K562 (cell line): ENCODE data around the gene IFT172. TPM values are rescaled to one million over a fixed set of nuclear protein-coding genes. Genes with fewer than 3 reads are reported as not detected.

ENCODE experiments used
- CCNT2 ChIP-seq: IDR thresholded peaks from 2 replicates; pipeline ENCODE4 v1.6.1; 2011; ENCODE audit warnings: borderline replicate concordance, low read depth, mild to moderate bottlenecking, moderate library complexity, mixed read lengths, low read length; ENCODE audit not compliant: insufficient read length; ENCODE audit errors: extremely low read depth
- CHD2 ChIP-seq: IDR thresholded peaks from 2 replicates; pipeline ENCODE4 v1.6.1; 2011; ENCODE audit warnings: low read depth, low read length
- CREB1 ChIP-seq, 2 experiments: sonication (generic) in 1 of 2; formaldehyde crosslinking in 1 of 2; IDR thresholded peaks; 2 replicates each; pipeline versions ENCODE4 v1.6.1 to v1.8.0; 2012 to 2022; ENCODE audit warnings: inconsistent platforms in 1 of 2, mild to moderate bottlenecking in 1 of 2, missing genetic modification reagents in 1 of 2, moderate library complexity in 1 of 2
- KDM1A ChIP-seq, 2 experiments: fragments of 450-650 bp; IDR thresholded peaks; 2 replicates each; pipeline ENCODE4 v1.6.1; 2016; ENCODE audit warnings: mild to moderate bottlenecking in 2 of 2
- NR2C1 ChIP-seq, 2 experiments: fragments of 450-650 bp; IDR thresholded peaks; 2 replicates each; pipeline ENCODE4 v1.6.1; 2017; ENCODE audit warnings: mild to moderate bottlenecking in 2 of 2, antibody characterized with exemption in 1 of 2, inconsistent platforms in 1 of 2, missing compliant biosample characterization in 1 of 2, missing genetic modification characterization in 1 of 2
- TAF7 ChIP-seq: fragments of 450-650 bp; IDR thresholded peaks from 2 replicates; pipeline ENCODE4 v1.6.1; 2016; ENCODE audit warnings: missing genetic modification characterization, missing compliant biosample characterization
- ZC3H11A ChIP-seq: IDR thresholded peaks from 2 replicates; pipeline ENCODE4 v1.6.1; 2012; ENCODE audit warnings: low read depth, low read length, improper control_type of control experiment
- ZFX ChIP-seq: sonication (generic); formaldehyde crosslinking; IDR thresholded peaks from 2 replicates; pipeline ENCODE4 v1.8.0; 2022; ENCODE audit warnings: mild to moderate bottlenecking, missing genetic modification reagents, moderate library complexity
- polyA plus RNA-seq, 8 experiments: library from polyadenylated mRNA; depleted of rRNA in 4 of 8; stranded (reverse) in 5 of 8; unstranded in 3 of 8; fragments of >200 nt; fragmentation: Nextera tagmentation in 2 of 8; fragmentation: Illumina TruSeq in 1 of 8; extraction: Ambion mirVana in 2 of 8; extraction: Trizol in 1 of 8; gene quantifications; 2 replicates each; pipeline versions ENCODE4 v1.2.1 to v1.2.3, GENCODE V29; 2011 to 2014; ENCODE audit warnings: inconsistent platforms in 1 of 8, missing spikeins in 1 of 8
- total RNA-seq, 7 experiments: library from RNA; depleted of rRNA in 6 of 7; stranded (reverse); fragments of >200 nt in 6 of 7; fragmentation: Illumina TruSeq in 2 of 7; extraction: Trizol in 2 of 7; gene quantifications; 2 replicates each; pipeline versions ENCODE4 v1.2.1 to v1.2.3, GENCODE V29; 2011 to 2021; ENCODE audit warnings: low replicate concordance in 1 of 7
- TF ChIP-seq, protein P1 (sequence below): fragments of 250-450 bp; sonication (Bioruptor Pico); IDR thresholded peaks from 2 replicates; pipeline ENCODE4 v1.5.0; 2022; ENCODE audit warnings: mild to moderate bottlenecking
- TF ChIP-seq, protein P2 (sequence below): IDR thresholded peaks from 2 replicates; pipeline ENCODE4 v1.6.1; 2012; ENCODE audit warnings: low read depth, low read length, improper control_type of control experiment, borderline replicate concordance
- TF ChIP-seq, protein P3 (sequence below), 2 experiments: fragments of 450-650 bp; formaldehyde crosslinking in 1 of 2; IDR thresholded peaks; 2 replicates each; pipeline versions ENCODE4 v1.4.0 to v1.6.1; 2014 to 2020; ENCODE audit warnings: mild to moderate bottlenecking in 2 of 2, borderline replicate concordance in 1 of 2, low read depth in 1 of 2
- TF ChIP-seq, protein P4 (sequence below): sonication (generic); IDR thresholded peaks from 2 replicates; pipeline ENCODE4 v1.6.1; 2016

Gene IFT172
- total and polyA plus RNA-seq, 9 of the 15 experiments (the other 6 are each of a cell fraction or from before 2014, with no cell fraction given) = 5.6 to 19.1 (median 13.5) TPM

DNA sequence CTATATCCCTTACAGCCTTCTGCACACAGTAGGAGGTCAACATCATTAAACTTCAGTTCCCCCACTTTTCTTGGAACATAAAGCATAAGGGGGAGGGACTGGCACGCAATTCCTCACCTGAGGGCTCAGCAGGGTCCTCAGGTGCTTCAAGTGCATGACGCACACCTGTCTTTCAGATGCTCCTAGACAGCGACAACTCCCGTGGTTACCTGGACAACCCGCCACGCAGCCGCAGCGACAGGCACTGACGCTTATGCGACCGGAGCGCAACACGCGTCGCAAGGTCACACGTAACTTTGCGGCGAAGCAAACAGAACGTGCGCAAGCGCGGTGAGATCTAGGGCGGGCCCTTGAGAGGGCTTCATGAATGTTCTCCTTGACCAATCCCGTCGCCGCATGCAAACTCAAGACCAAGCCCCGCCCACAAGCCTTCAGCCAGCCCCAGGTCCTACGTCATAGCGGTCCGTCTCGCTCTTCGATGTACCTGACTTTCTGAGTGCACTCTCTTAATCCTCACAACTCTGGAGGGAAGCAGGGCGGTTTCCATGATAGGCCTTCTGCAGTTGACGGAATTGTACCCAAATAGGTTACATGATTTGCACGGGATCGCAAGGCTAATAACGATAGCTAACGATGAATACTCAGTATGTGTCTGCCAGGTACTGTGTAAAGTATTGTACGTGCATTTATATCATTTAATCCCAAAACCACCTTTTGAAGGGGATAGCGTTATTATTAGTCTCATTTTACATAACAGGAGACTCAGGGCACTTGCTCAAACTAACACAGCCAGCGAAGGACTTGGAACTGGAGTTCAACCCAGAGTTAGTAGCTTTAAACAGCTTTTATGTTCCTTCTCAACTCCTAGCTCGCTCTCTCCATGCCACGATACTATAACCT is at the start of gene IFT172 (continued):
- TF ChIP-seq, protein P1, sequence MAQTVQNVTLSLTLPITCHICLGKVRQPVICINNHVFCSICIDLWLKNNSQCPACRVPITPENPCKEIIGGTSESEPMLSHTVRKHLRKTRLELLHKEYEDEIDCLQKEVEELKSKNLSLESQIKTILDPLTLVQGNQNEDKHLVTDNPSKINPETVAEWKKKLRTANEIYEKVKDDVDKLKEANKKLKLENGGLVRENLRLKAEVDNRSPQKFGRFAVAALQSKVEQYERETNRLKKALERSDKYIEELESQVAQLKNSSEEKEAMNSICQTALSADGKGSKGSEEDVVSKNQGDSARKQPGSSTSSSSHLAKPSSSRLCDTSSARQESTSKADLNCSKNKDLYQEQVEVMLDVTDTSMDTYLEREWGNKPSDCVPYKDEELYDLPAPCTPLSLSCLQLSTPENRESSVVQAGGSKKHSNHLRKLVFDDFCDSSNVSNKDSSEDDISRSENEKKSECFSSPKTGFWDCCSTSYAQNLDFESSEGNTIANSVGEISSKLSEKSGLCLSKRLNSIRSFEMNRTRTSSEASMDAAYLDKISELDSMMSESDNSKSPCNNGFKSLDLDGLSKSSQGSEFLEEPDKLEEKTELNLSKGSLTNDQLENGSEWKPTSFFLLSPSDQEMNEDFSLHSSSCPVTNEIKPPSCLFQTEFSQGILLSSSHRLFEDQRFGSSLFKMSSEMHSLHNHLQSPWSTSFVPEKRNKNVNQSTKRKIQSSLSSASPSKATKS = no peak
- TF ChIP-seq, protein P2, sequence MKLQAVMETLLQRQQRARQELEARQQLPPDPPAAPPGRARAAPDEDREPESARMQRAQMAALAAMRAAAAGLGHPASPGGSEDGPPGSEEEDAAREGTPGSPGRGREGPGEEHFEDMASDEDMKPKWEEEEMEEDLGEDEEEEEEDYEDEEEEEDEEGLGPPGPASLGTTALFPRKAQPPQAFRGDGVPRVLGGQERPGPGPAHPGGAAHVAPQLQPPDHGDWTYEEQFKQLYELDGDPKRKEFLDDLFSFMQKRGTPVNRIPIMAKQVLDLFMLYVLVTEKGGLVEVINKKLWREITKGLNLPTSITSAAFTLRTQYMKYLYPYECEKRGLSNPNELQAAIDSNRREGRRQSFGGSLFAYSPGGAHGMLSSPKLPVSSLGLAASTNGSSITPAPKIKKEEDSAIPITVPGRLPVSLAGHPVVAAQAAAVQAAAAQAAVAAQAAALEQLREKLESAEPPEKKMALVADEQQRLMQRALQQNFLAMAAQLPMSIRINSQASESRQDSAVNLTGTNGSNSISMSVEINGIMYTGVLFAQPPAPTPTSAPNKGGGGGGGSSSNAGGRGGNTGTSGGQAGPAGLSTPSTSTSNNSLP = no peak; the same call in 1 of the 2 replicates
- TF ChIP-seq NR2C1 (IDR thresholded peaks at IDR 0.05) = peak; percentile 72
- peak; percentile 80 for TF ChIP-seq NR2C1 (tag; IDR thresholded peaks at IDR 0.05)
- TF ChIP-seq CCNT2 = peak; percentile 20
- peak; percentile 77 for TF ChIP-seq ZFX (CRISPR knock-in tag)
- peak; percentile 36; the same call in 1 of the 2 replicates for TF ChIP-seq TAF7 (tag)
- TF ChIP-seq KDM1A (IDR thresholded peaks at IDR 0.05) = no peak
- peak; percentile 77 for TF ChIP-seq CHD2
- TF ChIP-seq, protein P3, sequence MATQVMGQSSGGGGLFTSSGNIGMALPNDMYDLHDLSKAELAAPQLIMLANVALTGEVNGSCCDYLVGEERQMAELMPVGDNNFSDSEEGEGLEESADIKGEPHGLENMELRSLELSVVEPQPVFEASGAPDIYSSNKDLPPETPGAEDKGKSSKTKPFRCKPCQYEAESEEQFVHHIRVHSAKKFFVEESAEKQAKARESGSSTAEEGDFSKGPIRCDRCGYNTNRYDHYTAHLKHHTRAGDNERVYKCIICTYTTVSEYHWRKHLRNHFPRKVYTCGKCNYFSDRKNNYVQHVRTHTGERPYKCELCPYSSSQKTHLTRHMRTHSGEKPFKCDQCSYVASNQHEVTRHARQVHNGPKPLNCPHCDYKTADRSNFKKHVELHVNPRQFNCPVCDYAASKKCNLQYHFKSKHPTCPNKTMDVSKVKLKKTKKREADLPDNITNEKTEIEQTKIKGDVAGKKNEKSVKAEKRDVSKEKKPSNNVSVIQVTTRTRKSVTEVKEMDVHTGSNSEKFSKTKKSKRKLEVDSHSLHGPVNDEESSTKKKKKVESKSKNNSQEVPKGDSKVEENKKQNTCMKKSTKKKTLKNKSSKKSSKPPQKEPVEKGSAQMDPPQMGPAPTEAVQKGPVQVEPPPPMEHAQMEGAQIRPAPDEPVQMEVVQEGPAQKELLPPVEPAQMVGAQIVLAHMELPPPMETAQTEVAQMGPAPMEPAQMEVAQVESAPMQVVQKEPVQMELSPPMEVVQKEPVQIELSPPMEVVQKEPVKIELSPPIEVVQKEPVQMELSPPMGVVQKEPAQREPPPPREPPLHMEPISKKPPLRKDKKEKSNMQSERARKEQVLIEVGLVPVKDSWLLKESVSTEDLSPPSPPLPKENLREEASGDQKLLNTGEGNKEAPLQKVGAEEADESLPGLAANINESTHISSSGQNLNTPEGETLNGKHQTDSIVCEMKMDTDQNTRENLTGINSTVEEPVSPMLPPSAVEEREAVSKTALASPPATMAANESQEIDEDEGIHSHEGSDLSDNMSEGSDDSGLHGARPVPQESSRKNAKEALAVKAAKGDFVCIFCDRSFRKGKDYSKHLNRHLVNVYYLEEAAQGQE (IDR thresholded peaks at IDR 0.05; ENCODE audit: borderline replicate concordance) = no peak
- TF ChIP-seq, protein P3 (CRISPR knock-in tag; IDR thresholded peaks at IDR 0.05; ENCODE audit: low read depth) = no peak
- TF ChIP-seq CREB1 (IDR thresholded peaks at IDR 0.05) = peak; percentile 99
- peak; percentile 99 for TF ChIP-seq CREB1 (CRISPR knock-in tag; IDR thresholded peaks at IDR 0.05)
- TF ChIP-seq ZC3H11A = no peak
- TF ChIP-seq, protein P4, sequence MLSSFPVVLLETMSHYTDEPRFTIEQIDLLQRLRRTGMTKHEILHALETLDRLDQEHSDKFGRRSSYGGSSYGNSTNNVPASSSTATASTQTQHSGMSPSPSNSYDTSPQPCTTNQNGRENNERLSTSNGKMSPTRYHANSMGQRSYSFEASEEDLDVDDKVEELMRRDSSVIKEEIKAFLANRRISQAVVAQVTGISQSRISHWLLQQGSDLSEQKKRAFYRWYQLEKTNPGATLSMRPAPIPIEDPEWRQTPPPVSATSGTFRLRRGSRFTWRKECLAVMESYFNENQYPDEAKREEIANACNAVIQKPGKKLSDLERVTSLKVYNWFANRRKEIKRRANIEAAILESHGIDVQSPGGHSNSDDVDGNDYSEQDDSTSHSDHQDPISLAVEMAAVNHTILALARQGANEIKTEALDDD = no peak; the same call in 1 of the 2 replicates
